Activated T-cell treated with anti-CD3 and anti-CD28 coated beads, Interleukin-2, amount 50 U/mL, for 72 hours (primary cell): ENCODE measurements around the gene LIPH. TPM values are rescaled to one million over a fixed set of nuclear protein-coding genes. Genes with fewer than 3 reads are reported as not detected.
A peak's percentile ranks its signal among the peaks of the same experiment; 100 is the strongest.
"Not testable (repeated sequence)": the region's sequence is repeated elsewhere in the genome, so short reads cannot be mapped to it uniquely, and the experiment has no call there.

ENCODE experiments used
- ATAC-seq, 2 donors: fragments of 150-1000 bp; cut with Tn5 transposase; replicated peaks in 1 of 2; 2 replicates each; pipeline ENCODE4 v1.10.0; 2021; ENCODE audit warnings: moderate library complexity in 2 of 2, mild to moderate bottlenecking in 1 of 2
- DNase-seq, 2 donors: peaks; one replicate each; pipeline ENCODE4 v3.0.0; 2021 to 2022; ENCODE audit warnings: mixed read lengths in 1 of 2
- H3K27ac Mint-ChIP-seq: one replicate; pipeline ENCODE4 v1.8.0; 2022; ENCODE audit warnings: mild to moderate bottlenecking, moderate library complexity, mixed read lengths
- H3K27me3 Mint-ChIP-seq: one replicate; pipeline ENCODE4 v1.8.0; 2022; ENCODE audit warnings: low read depth, mixed read lengths
- H3K36me3 Mint-ChIP-seq, 2 donors: one replicate each; pipeline ENCODE4 v1.8.0; 2022; ENCODE audit warnings: mixed read lengths in 2 of 2, mild to moderate bottlenecking in 1 of 2; ENCODE audit not compliant: insufficient read depth in 2 of 2
- H3K4me1 Mint-ChIP-seq: one replicate; pipeline ENCODE4 v1.8.0; 2022; ENCODE audit warnings: low read depth, mixed read lengths
- H3K4me3 Mint-ChIP-seq, 2 donors: one replicate each; pipeline ENCODE4 v1.8.0; 2022; ENCODE audit warnings: mild to moderate bottlenecking in 2 of 2, mixed read lengths in 2 of 2, moderate library complexity in 2 of 2
- H3K9me3 Mint-ChIP-seq, 2 donors: one replicate each; pipeline ENCODE4 v1.8.0; 2022; ENCODE audit warnings: mixed read lengths in 2 of 2
- total RNA-seq, 2 donors: library from RNA; stranded (reverse); gene quantifications; one replicate each; pipeline ENCODE4 v1.2.3, GENCODE V29; 2022

The LIPH gene
- total RNA-seq, 2 donors from 2014 or later = 0.19 TPM; not detected in 1

- H3K36me3 Mint-ChIP-seq = peaks cover 2 to 10% of the 10 kb centered on the region in 2 donors
- peaks cover 10% of the 10 kb centered on the region for H3K4me1 Mint-ChIP-seq
- no peaks in the 10 kb centered on the region for H3K9me3 Mint-ChIP-seq
- H3K4me3 Mint-ChIP-seq = peak within 1 kb of the TSS; percentile 94 to 96
- DNase-seq (peak; percentile 92 to 95), ATAC-seq (peak; percentile 98 to 99)
- peak within 1 kb of the TSS; percentile 92 for H3K27ac Mint-ChIP-seq
- no peaks in the 10 kb centered on the region for H3K27me3 Mint-ChIP-seq
Measured at GRCh38 chr3:185498503-185499396, 53.6 kb downstream of the LIPH start, which contains the start of gene TMEM41A. TMEM41A (minus strand) TSS chr3:185499035; CDS start chr3:185498961, 74 bp downstream.

GRCh38 chr3:185490241-185490640, 62.1 kb downstream of the LIPH start:
- no peak for ATAC-seq
- H3K36me3 Mint-ChIP-seq = peaks cover 8 to 11% of the 10 kb centered on the region in 2 donors
- H3K27me3 Mint-ChIP-seq = no peaks in the 10 kb centered on the region
- no peak overlapping the region for H3K27ac Mint-ChIP-seq
- H3K4me3 Mint-ChIP-seq = no peak overlapping the region
- no peaks in the 10 kb centered on the region for H3K4me1 Mint-ChIP-seq
- no peak for DNase-seq
- H3K9me3 Mint-ChIP-seq = no peaks in the 10 kb centered on the region

GRCh38 chr3:185489462-185489861, 62.9 kb downstream of the LIPH start:
- ATAC-seq = no peak
- H3K36me3 Mint-ChIP-seq = peaks cover 6 to 7% of the 10 kb centered on the region in 2 donors
- H3K27ac Mint-ChIP-seq = no peak overlapping the region
- no peak overlapping the region for H3K4me3 Mint-ChIP-seq
- H3K9me3 Mint-ChIP-seq = no peaks in the 10 kb centered on the region
- no peak for DNase-seq
- H3K4me1 Mint-ChIP-seq = no peaks in the 10 kb centered on the region
- no peaks in the 10 kb centered on the region for H3K27me3 Mint-ChIP-seq

GRCh38 chr3:185488465-185488864, 63.9 kb downstream of the LIPH start:
- ATAC-seq (no peak), DNase-seq (no peak)
- Mint-ChIP-seq H3K4me3 (no peak overlapping the region), H3K27ac (no peak overlapping the region), H3K4me1 (no peaks in the 10 kb centered on the region), H3K9me3 (no peaks in the 10 kb centered on the region), H3K27me3 (no peaks in the 10 kb centered on the region), H3K36me3 (peaks cover 4 to 6% of the 10 kb centered on the region in 2 donors)

- H3K4me1 Mint-ChIP-seq = no peaks in the 10 kb centered on the region
- no peak overlapping the region for H3K4me3 Mint-ChIP-seq
- DNase-seq (no peak), ATAC-seq (no peak)
- peaks cover 8% of the 10 kb centered on the region in 2 donors for H3K36me3 Mint-ChIP-seq
- H3K9me3 Mint-ChIP-seq = no peaks in the 10 kb centered on the region
- H3K27me3 Mint-ChIP-seq = no peaks in the 10 kb centered on the region
- no peak overlapping the region for H3K27ac Mint-ChIP-seq
Measured at GRCh38 chr3:185486394-185486793, 66.0 kb downstream of the LIPH start.

GRCh38 chr3:185484296-185484695, 68.1 kb downstream of the LIPH start:
- Mint-ChIP-seq H3K36me3 (peaks cover 6 to 12% of the 10 kb centered on the region in 2 donors), H3K27ac (no peak overlapping the region), H3K4me1 (no peaks in the 10 kb centered on the region), H3K4me3 (no peak overlapping the region), H3K27me3 (no peaks in the 10 kb centered on the region), H3K9me3 (no peaks in the 10 kb centered on the region)
- no peak for DNase-seq
- ATAC-seq = no peak

- H3K4me1 Mint-ChIP-seq = no peaks in the 10 kb centered on the region
- H3K27me3 Mint-ChIP-seq = no peaks in the 10 kb centered on the region
- ATAC-seq (no peak), DNase-seq (no peak)
- no peaks in the 10 kb centered on the region for H3K9me3 Mint-ChIP-seq
- H3K4me3 Mint-ChIP-seq = no peak overlapping the region
- H3K27ac Mint-ChIP-seq = no peak overlapping the region
- peaks cover 4 to 13% of the 10 kb centered on the region in 2 donors for H3K36me3 Mint-ChIP-seq
Measured at GRCh38 chr3:185479373-185479945, 72.9 kb downstream of the LIPH start.

GRCh38 chr3:185477316-185477715, 75.1 kb downstream of the LIPH start:
- DNase-seq (no peak), ATAC-seq (no peak)
- H3K9me3 Mint-ChIP-seq = no peaks in the 10 kb centered on the region
- no peak overlapping the region for H3K4me3 Mint-ChIP-seq
- no peaks in the 10 kb centered on the region for H3K27me3 Mint-ChIP-seq
- no peaks in the 10 kb centered on the region for H3K4me1 Mint-ChIP-seq
- peaks cover 2 to 14% of the 10 kb centered on the region in 2 donors for H3K36me3 Mint-ChIP-seq
- no peak overlapping the region for H3K27ac Mint-ChIP-seq

GRCh38 chr3:185474922-185475321, 77.5 kb downstream of the LIPH start:
- not testable (repeated sequence) for H3K9me3 Mint-ChIP-seq, H3K27me3 Mint-ChIP-seq, H3K4me1 Mint-ChIP-seq, H3K27ac Mint-ChIP-seq, DNase-seq, H3K4me3 Mint-ChIP-seq, ATAC-seq, H3K36me3 Mint-ChIP-seq

- ATAC-seq = no peak
- no peaks in the 10 kb centered on the region for H3K27me3 Mint-ChIP-seq
- peaks cover 0 to 9% of the 10 kb centered on the region in 2 donors for H3K36me3 Mint-ChIP-seq
- no peaks in the 10 kb centered on the region for H3K9me3 Mint-ChIP-seq
- DNase-seq = no peak
- H3K27ac Mint-ChIP-seq = no peak overlapping the region
- no peak overlapping the region for H3K4me3 Mint-ChIP-seq
- no peaks in the 10 kb centered on the region for H3K4me1 Mint-ChIP-seq
Measured at GRCh38 chr3:185473290-185473815, 79.0 kb downstream of the LIPH start.

GRCh38 chr3:185470323-185470722, 82.1 kb downstream of the LIPH start:
- Mint-ChIP-seq H3K4me1 (no peaks in the 10 kb centered on the region), H3K27me3 (no peaks in the 10 kb centered on the region), H3K27ac (no peak overlapping the region), H3K9me3 (no peaks in the 10 kb centered on the region), H3K36me3 (peaks cover 0 to 6% of the 10 kb centered on the region in 2 donors), H3K4me3 (no peak overlapping the region)
- DNase-seq (no peak), ATAC-seq (no peak)

GRCh38 chr3:185469542-185469941, 82.8 kb downstream of the LIPH start:
- H3K27me3 Mint-ChIP-seq = no peaks in the 10 kb centered on the region
- ATAC-seq = no peak
- no peaks in the 10 kb centered on the region for H3K9me3 Mint-ChIP-seq
- H3K4me3 Mint-ChIP-seq = no peak overlapping the region
- no peaks in the 10 kb centered on the region for H3K4me1 Mint-ChIP-seq
- H3K36me3 Mint-ChIP-seq = peaks cover 0 to 4% of the 10 kb centered on the region in 2 donors
- DNase-seq = no peak
- no peak overlapping the region for H3K27ac Mint-ChIP-seq

GRCh38 chr3:185466123-185466522, 86.3 kb downstream of the LIPH start:
- not testable (repeated sequence) for H3K9me3 Mint-ChIP-seq, H3K27me3 Mint-ChIP-seq, DNase-seq, H3K4me1 Mint-ChIP-seq, ATAC-seq, H3K27ac Mint-ChIP-seq, H3K36me3 Mint-ChIP-seq, H3K4me3 Mint-ChIP-seq
